Activated gamma-delta T cell (primary cell): ENCODE results near the gene FNTB.
"Not testable (repeated sequence)": the region's sequence is repeated elsewhere in the genome, so short reads cannot be mapped to it uniquely, and the experiment has no call there.

Experiments
- DNase-seq: peaks from one replicate; lab custom pipeline; 2025; lab: John Stamatoyannopoulos, UW

The FNTB gene

DNA sequence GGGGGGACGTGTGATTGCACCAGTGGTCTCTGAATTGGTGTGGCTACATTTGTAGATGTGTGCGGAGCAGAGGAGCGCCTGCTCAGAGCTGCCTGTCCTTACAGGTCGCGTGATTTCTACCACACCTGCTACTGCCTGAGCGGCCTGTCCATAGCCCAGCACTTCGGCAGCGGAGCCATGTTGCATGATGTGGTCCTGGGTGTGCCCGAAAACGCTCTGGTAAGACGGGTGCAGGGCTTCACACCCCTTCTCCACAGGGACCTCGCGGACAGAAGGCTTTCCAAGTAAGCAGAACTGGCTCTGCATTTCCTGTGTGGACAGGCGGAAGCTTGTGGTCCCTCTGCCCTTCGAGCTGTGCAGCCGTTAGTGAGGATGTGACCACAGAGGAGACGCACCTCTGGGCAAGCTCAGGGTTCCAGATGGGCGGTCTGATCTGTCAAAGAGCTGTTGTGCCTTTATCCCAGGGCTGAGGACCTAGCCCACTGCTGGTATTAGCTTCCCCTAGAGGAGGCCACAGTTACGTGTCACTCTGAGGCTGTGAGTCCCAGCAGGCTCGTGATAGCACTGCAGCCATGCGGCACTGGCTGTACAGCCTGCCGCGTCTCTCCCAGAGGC is 67.9 kb downstream of the FNTB start:
- DNase-seq = no peak

DNA sequence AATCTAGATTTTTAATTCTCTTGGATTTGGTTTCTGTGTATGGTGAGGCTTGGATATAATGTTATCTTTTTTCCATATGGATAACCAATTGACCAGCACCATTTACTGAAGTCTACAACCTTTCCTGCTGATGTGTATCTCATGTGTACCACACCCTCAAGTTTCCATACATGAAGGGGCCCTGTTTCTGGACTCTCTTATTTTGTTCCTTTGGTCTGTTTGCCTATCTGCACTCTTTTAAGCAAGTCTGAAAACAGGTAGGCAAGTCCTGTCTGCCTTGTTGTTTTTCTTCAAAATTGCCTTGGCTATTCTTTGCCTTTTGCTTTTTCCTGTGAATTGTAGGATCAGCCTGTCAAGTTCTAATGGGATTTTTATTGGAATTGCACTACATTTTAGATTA is 71.0 kb downstream of the FNTB start:
- DNase-seq = no peak

DNA sequence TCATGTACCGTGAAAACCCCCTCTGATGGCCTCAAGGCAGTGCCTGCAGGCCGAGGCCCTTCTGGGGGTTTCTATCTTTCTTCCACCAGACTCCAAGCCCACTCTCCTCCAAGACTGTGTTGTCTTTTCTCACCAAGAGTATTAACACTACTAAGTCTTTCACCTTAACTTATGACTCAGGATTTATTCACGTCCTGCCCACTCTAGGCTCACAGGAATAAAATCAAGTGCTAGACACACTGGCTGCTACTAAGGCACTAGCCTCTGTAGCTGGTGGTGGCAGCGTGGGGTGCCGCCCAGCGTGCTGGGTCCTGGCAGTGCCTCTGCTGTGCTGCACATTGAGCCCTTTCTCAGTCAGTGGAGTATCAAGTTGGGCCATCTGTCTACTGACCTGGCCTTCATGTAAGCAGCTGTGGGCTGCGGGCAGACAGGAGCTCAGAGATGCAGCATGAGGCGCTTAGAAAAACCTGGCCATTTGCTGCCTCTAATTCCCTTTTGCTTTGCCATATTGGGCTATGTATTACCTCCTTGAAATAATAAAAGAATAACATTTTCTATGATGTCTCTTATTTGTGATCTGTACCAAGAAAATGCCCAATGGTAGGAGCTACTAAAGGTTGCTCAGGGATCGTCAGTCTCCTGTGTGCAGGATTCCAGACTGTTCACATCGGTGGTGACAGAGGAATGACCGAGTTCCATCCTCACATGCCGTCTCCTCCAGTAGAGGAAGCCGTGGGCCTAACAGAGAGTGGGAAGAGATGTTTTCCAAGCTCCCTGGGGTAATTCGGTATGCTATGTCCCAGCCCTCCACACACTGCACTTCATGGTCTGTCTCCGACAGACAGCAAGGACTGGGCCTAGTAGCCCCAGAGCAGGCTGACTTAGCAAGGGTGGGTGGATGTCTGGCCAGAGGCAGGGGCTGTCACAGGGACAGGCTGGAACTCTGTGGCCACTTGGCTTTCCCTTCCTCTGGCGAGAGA is 75.7 kb downstream of the FNTB start:
- no peak for DNase-seq

GRCh38 chr14:65065719-65066118 is 79.0 kb downstream of the FNTB start:
- DNase-seq = no peak

DNA sequence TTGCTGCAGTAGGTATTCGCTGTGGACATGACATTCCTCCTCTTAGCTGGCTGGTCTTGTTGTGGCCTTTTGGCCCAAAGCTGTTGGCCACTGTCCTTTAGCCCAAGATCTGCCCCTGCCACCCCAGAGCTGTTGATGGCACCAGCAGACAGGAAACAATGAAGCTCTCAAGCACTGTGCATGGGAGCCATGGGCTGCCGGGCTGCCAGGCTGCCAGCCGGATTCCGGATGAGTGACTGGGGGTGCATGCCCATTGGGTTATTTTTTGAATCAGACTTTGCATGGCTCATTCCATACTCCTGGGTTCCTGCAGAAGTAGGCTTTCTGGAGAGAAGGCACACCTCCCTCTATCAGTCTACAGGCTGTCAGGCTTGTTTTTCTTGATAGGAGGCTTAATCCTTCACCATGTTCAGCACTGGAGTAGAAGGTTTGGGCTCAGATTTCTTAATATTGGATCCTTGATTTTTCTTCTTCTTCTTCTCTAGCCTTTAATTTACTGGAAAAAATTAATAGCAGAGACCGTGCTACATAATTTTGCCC is 83.2 kb downstream of the FNTB start:
- no peak for DNase-seq

GRCh38 chr14:65070471-65070976 is 83.8 kb downstream of the FNTB start:
- no peak for DNase-seq

GRCh38 chr14:65071544-65071943 is 84.8 kb downstream of the FNTB start:
- no peak for DNase-seq

- DNase-seq = no peak
Measured at GRCh38 chr14:65072256-65072655, 85.6 kb downstream of the FNTB start.

DNA sequence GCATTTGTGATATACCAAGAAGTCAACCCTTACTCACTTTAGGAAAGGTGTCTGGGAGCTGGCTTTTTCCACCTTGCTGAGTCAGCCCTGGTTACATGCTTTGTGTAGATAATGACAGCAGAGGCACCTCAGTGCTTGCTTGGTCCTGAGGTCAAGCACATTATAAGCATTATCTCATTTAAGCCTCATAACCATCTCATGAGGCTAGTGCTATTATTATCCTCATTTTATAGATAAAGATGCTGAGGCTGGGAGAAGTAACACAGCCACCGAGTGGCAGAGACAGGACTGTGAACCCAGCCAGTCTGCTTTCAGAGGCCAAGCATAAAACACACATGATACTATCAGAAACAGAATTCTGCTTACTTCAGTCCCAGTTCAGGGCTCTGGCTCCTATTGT is 86.2 kb downstream of the FNTB start:
- DNase-seq = no peak

- DNase-seq = no peak
Measured at GRCh38 chr14:65073605-65074201, 87.0 kb downstream of the FNTB start.

GRCh38 chr14:65074449-65075150 is 87.9 kb downstream of the FNTB start:
- no peak for DNase-seq

DNA sequence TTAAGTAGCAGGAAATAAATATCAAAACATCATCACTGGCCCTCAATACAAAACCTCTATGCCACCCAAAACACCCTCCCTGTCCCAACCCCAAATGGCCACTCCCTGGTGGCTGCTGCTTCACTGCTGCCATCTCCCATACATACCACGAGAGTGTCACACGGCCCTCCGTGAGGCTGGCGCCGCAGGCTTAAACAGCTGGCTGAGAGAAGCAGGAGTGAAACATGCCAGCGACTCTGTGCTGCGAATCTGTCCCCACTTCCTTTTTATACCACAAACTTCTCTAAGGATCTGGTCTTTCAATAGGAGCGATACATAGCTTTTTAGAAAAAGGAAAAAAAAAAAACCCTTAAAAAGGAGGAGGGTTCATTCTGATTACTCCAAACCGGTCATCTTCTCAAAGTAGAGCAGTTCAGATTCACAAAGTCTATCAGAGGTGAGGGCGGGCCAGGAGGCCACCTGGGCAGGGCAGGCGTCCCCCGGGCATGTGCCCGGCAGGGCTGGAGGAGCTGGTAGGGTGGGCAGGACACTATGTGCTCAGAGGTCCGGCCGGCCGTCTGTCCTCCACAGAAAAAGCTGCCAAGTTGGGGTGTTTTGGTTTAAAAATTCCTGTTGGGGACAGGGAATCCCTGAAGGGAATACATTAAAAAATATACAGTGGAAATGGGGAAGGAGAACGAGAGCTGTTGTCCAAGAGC is 89.1 kb downstream of the FNTB start:
- no peak for DNase-seq

DNA sequence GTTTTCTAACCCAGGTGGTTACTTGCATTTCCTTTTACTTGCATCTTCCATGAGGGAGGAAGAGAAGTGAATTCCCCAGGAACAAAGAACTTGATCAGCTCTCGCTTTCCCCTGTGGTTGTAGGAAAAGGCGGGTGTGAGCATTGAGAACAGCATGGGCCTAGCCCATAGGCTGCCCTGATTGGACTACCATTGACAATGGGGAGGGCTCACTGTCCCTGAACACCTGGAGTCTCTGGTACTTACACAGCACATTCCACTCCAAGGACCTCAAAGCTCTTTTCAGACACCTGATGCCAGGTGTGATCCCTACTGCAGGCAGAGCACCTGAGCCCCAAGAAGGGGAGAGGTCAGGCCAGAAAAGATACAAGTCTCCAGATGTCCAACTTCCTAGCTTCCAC is 90.6 kb downstream of the FNTB start:
- DNase-seq = no peak

DNA sequence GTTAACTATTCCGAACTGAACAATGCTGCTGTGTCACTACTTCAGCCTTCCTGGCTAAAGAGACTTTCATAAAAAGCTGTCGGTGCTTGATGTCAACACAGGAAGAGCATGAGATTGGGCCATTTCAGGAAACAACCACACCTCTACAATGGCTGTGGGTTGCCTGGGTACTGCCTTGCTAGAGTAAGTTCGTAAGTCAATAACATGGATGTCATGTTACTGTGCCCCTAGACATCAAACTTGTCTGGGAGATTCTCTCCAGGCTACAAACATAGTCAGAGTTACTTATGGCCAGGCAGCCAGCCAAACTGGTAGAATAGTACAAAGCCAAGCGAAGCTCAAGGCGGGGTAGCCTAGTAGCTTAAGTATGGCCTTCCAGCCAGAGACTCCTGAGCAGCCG is 92.5 kb downstream of the FNTB start:
- no peak for DNase-seq

DNA sequence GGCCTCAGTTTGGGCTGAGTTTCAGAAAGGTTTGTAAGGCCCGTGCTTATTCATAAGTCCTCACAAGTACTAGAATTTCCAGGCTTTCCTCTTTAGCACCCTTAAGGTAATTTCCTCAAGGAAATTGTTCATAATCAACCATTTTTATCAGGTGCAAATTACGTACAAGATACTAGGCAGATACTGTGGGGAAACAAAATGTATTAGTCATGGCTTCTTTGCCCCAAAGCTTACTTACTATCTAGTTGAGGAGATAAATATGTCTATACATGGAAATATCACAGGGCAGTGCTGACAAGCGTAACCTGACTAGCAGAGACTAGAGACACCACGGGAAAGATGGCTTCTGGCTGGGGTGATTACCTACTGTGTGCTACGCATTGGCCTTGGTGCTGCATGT is 93.1 kb downstream of the FNTB start:
- DNase-seq = no peak

DNA sequence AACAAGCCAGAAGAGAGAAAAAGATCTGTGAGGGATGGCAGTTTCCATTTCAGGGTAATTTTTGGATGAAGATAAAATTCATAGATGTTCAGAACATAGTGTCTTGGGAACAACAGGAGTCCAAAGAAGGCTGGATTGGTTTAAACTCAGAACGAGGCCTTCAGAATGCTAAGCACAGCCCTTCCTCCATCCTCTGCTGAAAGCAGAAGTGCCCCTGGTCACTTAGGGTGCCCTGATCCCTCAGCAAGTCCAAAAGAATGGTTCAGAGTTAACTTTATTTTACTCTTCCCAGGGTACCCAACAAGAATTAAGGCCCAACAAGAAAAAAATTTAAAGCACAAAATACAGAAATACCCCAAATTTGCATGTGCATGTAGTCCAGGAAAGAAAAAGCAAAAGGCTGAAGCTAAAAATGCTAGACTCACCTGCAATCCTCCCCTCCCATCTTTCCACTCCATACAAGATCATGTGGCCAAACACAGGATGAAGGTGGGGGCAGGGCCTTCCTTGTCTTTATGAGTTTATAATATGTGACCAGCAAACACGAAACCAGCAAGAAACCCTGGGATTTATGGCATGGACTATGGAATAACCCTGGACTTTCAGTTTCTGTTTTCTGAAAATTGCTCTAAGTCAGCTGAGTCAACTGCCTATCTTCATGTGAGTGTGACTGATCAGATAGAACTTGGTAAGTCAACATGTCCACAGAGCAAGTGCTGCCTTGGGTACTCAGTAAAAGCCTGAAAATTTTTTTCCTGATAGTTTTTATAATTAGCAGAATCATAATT is 94.5 kb downstream of the FNTB start:
- no peak for DNase-seq

DNA sequence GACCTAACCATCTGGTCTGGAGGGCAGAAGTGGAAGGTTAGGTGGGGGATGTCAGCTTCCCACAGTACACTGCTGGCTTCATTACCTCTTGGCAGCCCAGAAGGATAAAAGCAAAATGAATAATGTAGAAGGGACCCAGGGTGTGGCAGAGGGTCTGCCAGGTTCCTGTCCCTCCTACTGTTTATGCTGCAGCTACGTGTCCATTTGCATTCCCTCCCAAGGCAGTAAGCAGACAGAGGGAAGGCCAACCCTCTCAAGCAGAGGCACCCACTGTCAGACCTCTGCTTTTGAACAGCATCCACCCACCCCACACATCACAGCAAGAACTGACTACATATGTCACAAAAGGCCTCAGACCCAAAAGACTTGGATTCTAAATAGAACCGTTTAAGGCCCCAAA is 96.2 kb downstream of the FNTB start:
- DNase-seq = no peak

GRCh38 chr14:65084554-65085505 is 98.1 kb downstream of the FNTB start:
- DNase-seq = no peak

DNA sequence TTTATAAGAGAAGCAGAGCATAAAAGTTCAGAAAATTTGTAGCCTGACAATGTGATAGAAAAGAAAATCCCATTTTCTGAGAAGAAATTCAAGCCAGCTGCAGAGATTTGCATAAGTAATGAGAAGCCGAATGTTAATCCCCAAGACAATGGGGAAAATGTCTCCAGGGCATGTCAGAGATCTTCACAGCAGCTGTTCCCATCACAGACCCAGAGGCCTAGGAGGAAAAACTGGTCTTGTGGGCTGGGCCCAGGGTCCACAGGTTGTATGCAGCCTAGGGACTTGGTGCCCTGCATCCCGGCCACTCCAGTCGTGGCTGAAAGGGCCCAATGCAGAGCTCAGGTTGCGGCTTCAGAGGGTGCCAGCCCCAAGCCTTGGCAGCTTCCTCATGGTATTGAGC is 100.0 kb downstream of the FNTB start:
- not testable (repeated sequence) for DNase-seq
